H1 (cell line): Measurements from ENCODE around the gene NGEF. TPM values are rescaled to one million over a fixed set of nuclear protein-coding genes. Genes with fewer than 3 reads are reported as not detected.

Source experiments
- CTCF ChIA-PET: fragments of 300-600 bp; sonication (Branson Sonifier 250); formaldehyde crosslinking; loops from one replicate; lab custom pipeline; 2021; ENCODE audit not compliant: partially characterized antibody; lab: Charles Lee
- POLR2A ChIA-PET: fragments of 300-600 bp; sonication (Branson Sonifier 250); formaldehyde crosslinking; loops from one replicate; lab custom pipeline; 2021; ENCODE audit warnings: inconsistent platforms; ENCODE audit not compliant: partially characterized antibody; lab: Charles Lee
- DNase-seq, 2 experiments: peaks; one replicate each; pipeline versions ENCODE4 v3.0.0 to v3.0.0-alpha.2; 2010 to 2022; ENCODE audit warnings: low spot score in 2 of 2, low read depth in 1 of 2, mixed read lengths in 1 of 2
- FAIRE-seq: peaks from 2 replicates; lab custom pipeline; 2011; peaks lifted over from hg19 to GRCh38; lab: Jason Lieb, UNC
- H2AFZ ChIP-seq: 2 replicates; pipeline ENCODE4 v1.8.1; 2012; ENCODE audit warnings: low read length, inconsistent platforms
- H2AK5ac ChIP-seq: 2 replicates; pipeline ENCODE4 v1.6.1; 2013; ENCODE audit warnings: low read depth, low read length
- H2BK120ac ChIP-seq: replicated peaks from 2 replicates; pipeline ENCODE3; 2013; ENCODE audit warnings: low read depth, low read length, inconsistent platforms
- H2BK12ac ChIP-seq: 2 replicates; pipeline ENCODE4 v1.6.1; 2013; ENCODE audit warnings: low read depth, low read length
- H2BK15ac ChIP-seq: 2 replicates; pipeline ENCODE4 v1.6.1; 2013; ENCODE audit warnings: low read length
- H2BK20ac ChIP-seq: 2 replicates; pipeline ENCODE4 v1.6.1; 2013; ENCODE audit warnings: low read length
- H2BK5ac ChIP-seq: 2 replicates; pipeline ENCODE4 v1.6.1; 2013; ENCODE audit warnings: low read depth, low read length
- H3K14ac ChIP-seq: 2 replicates; pipeline ENCODE4 v1.6.1; 2013; ENCODE audit warnings: inconsistent platforms; ENCODE audit not compliant: insufficient read length
- H3K18ac ChIP-seq: 2 replicates; pipeline ENCODE4 v1.6.1; 2013; ENCODE audit warnings: low read length; ENCODE audit errors: extremely low read depth
- H3K23ac ChIP-seq: 2 replicates; pipeline ENCODE4 v1.6.1; 2013; ENCODE audit warnings: inconsistent platforms; ENCODE audit not compliant: insufficient read length
- H3K23me2 ChIP-seq: 2 replicates; pipeline ENCODE4 v1.6.1; 2013; ENCODE audit warnings: low read depth, low read length
- H3K27ac ChIP-seq: 2 replicates; pipeline ENCODE4 v1.6.1; 2011; ENCODE audit warnings: low read depth, low read length, inconsistent platforms
- H3K27me3 ChIP-seq, 4 experiments: replicated peaks in 1 of 4; 1 replicate in 1 of 4; 2 replicates in 3 of 4; pipeline versions ENCODE4 v1.6.1 to v1.8.1; 2011 to 2013; ENCODE audit warnings: low read length in 3 of 4, mild to moderate bottlenecking in 3 of 4, inconsistent platforms in 2 of 4, mixed read lengths in 2 of 4, moderate library complexity in 1 of 4; ENCODE audit not compliant: control insufficient read depth in 3 of 4, insufficient read depth in 3 of 4; ENCODE audit errors: extremely low read depth in 1 of 4
- H3K36me3 ChIP-seq, 4 experiments: 2 replicates each; pipeline versions ENCODE4 v1.6.1 to v1.8.1; 2011 to 2013; ENCODE audit warnings: mild to moderate bottlenecking in 4 of 4, low read length in 3 of 4, moderate library complexity in 2 of 4, control low read depth in 1 of 4, inconsistent platforms in 1 of 4; ENCODE audit not compliant: insufficient read depth in 4 of 4, control insufficient read depth in 2 of 4
- H3K4ac ChIP-seq: replicated peaks from 2 replicates; pipeline ENCODE3; 2013; ENCODE audit warnings: low read length, low read depth, mixed read lengths, inconsistent platforms; ENCODE audit not compliant: insufficient read length
- H3K4me1 ChIP-seq, 4 experiments: replicated peaks in 1 of 4; 1 replicate in 1 of 4; 2 replicates in 3 of 4; pipeline versions ENCODE4 v1.6.1 to v1.8.1; 2011 to 2013; ENCODE audit warnings: low read length in 3 of 4, inconsistent platforms in 2 of 4, mixed read lengths in 1 of 4; ENCODE audit not compliant: insufficient read depth in 4 of 4, control insufficient read depth in 3 of 4
- H3K4me2 ChIP-seq, 2 experiments: 2 replicates each; pipeline versions ENCODE4 v1.6.1 to v1.8.1; 2011 to 2013; ENCODE audit warnings: low read depth in 2 of 2, low read length in 2 of 2, control low read depth in 1 of 2, inconsistent platforms in 1 of 2, mild to moderate bottlenecking in 1 of 2; ENCODE audit not compliant: insufficient read depth in 1 of 2
- H3K4me3 ChIP-seq, 4 experiments: fragments of 200-600, 300-600 bp in 1 of 4; sonication (generic), shearing (Covaris generic), sonication (Bioruptor Twin) in 1 of 4; 2 replicates each; pipeline versions ENCODE4 v1.5.1 to v1.8.1; 2011 to 2016; ENCODE audit warnings: low read length in 4 of 4, low read depth in 3 of 4, control low read depth in 2 of 4, inconsistent platforms in 2 of 4, mild to moderate bottlenecking in 2 of 4, mixed read lengths in 1 of 4, moderate library complexity in 1 of 4; ENCODE audit not compliant: insufficient read depth in 2 of 4; ENCODE audit errors: extremely low read depth in 1 of 4
- H3K56ac ChIP-seq: replicated peaks from 2 replicates; pipeline ENCODE3; 2013; ENCODE audit warnings: low read depth, mild to moderate bottlenecking, mixed read lengths, low read length, inconsistent platforms; ENCODE audit not compliant: insufficient read length
- H3K79me1 ChIP-seq: 2 replicates; pipeline ENCODE4 v1.6.1; 2013; ENCODE audit warnings: low read depth, low read length, control low read depth
- H3K79me2 ChIP-seq, 2 experiments: 2 replicates each; pipeline versions ENCODE4 v1.6.1 to v1.8.1; 2012 to 2013; ENCODE audit warnings: low read length in 2 of 2, mild to moderate bottlenecking in 2 of 2, inconsistent platforms in 1 of 2; ENCODE audit not compliant: insufficient read depth in 2 of 2, control insufficient read depth in 1 of 2
- H3K9ac ChIP-seq, 4 experiments: replicated peaks in 1 of 4; 1 replicate in 1 of 4; 2 replicates in 3 of 4; pipeline versions ENCODE4 v1.6.1 to v1.8.1; 2011 to 2013; ENCODE audit warnings: low read depth in 3 of 4, low read length in 3 of 4, control low read depth in 2 of 4, mild to moderate bottlenecking in 2 of 4, moderate library complexity in 2 of 4, inconsistent platforms in 1 of 4; ENCODE audit errors: extremely low read depth in 1 of 4
- H3K9me3 ChIP-seq, 2 experiments: 2 replicates each; pipeline versions ENCODE4 v1.6.1 to v1.8.1; 2012 to 2013; ENCODE audit warnings: mild to moderate bottlenecking in 2 of 2, moderate library complexity in 2 of 2, control low read depth in 1 of 2, inconsistent platforms in 1 of 2, low read depth in 1 of 2, low read length in 1 of 2, mixed read lengths in 1 of 2; ENCODE audit not compliant: insufficient read depth in 2 of 2
- H4K20me1 ChIP-seq, 2 experiments: replicated peaks in 1 of 2; 2 replicates each; pipeline versions ENCODE3 to v1.8.1; 2011 to 2013; ENCODE audit warnings: inconsistent platforms in 2 of 2, low read length in 2 of 2, mild to moderate bottlenecking in 1 of 2; ENCODE audit not compliant: insufficient read depth in 2 of 2, control insufficient read depth in 1 of 2
- H4K5ac ChIP-seq: 2 replicates; pipeline ENCODE4 v1.6.1; 2013; ENCODE audit warnings: low read length, low read depth, mixed read lengths, inconsistent platforms; ENCODE audit not compliant: insufficient read length
- H4K8ac ChIP-seq: 2 replicates; pipeline ENCODE4 v1.8.0; 2013; ENCODE audit warnings: mild to moderate bottlenecking, moderate library complexity, low read length, inconsistent platforms; ENCODE audit not compliant: insufficient read depth; ENCODE audit errors: extremely low read depth
- H4K91ac ChIP-seq: replicated peaks from 2 replicates; pipeline ENCODE3; 2013; ENCODE audit warnings: low read length, mixed read lengths, inconsistent platforms; ENCODE audit not compliant: insufficient read length
- BRCA1 ChIP-seq: IDR thresholded peaks from 2 replicates; pipeline ENCODE4 v1.6.1; 2012; ENCODE audit warnings: low read depth, low read length, improper control_type of control experiment
- CHD2 ChIP-seq: IDR thresholded peaks from 2 replicates; pipeline ENCODE4 v1.6.1; 2012; ENCODE audit warnings: low read length, improper control_type of control experiment
- EGR1 ChIP-seq: IDR thresholded peaks from 2 replicates; pipeline ENCODE4 v1.6.1; 2011; ENCODE audit warnings: low read depth, low read length, borderline replicate concordance
- JUN ChIP-seq: IDR thresholded peaks from 2 replicates; pipeline ENCODE4 v1.6.1; 2011; ENCODE audit warnings: low read depth, mild to moderate bottlenecking, improper control_type of control experiment, low read length
- MAFK ChIP-seq: IDR thresholded peaks from 2 replicates; pipeline ENCODE4 v1.6.1; 2012; ENCODE audit warnings: low read depth, mild to moderate bottlenecking, improper control_type of control experiment, low read length
- MAX ChIP-seq: IDR thresholded peaks from 2 replicates; pipeline ENCODE4 v1.6.1; 2012; ENCODE audit warnings: inconsistent platforms
- PHF8 ChIP-seq: fragments of 200-600 bp; sonication (generic); conservative IDR thresholded peaks from 2 replicates; pipeline ENCODE4 v1.7.1; 2012; ENCODE audit warnings: low read depth, mild to moderate bottlenecking, inconsistent platforms, low read length, moderate library complexity
- POLR2AphosphoS5 ChIP-seq: IDR thresholded peaks from 2 replicates; pipeline ENCODE4 v1.6.1; 2011; ENCODE audit warnings: low read depth, low read length
- RXRA ChIP-seq: IDR thresholded peaks from 2 replicates; pipeline ENCODE4 v1.6.1; 2011; ENCODE audit warnings: low read depth, mild to moderate bottlenecking, low read length, moderate library complexity; ENCODE audit not compliant: insufficient read depth
- SP4 ChIP-seq: IDR thresholded peaks from 2 replicates; pipeline ENCODE4 v1.6.1; 2012; ENCODE audit warnings: low read length, inconsistent platforms
- TAF7 ChIP-seq: optimal IDR thresholded peaks from 2 replicates; pipeline ENCODE3; 2011; ENCODE audit warnings: low read depth, mild to moderate bottlenecking, inconsistent platforms, low read length, moderate library complexity, borderline replicate concordance
- USF2 ChIP-seq: IDR thresholded peaks from 2 replicates; pipeline ENCODE4 v1.6.1; 2011; ENCODE audit warnings: low read length, improper control_type of control experiment
- ZNF274 ChIP-seq: IDR thresholded peaks from 2 replicates; pipeline ENCODE4 v1.7.0; 2012; ENCODE audit warnings: low read length, borderline replicate concordance; ENCODE audit errors: extremely low read depth
- WGBS, 2 experiments: shearing (Covaris generic) in 1 of 2; methylation state at CpG; one replicate each; pipeline versions ENCODE4 v1.1.6 to v1.1.7; 2013 to 2015; ENCODE audit warnings: low lambda C conversion rate in 2 of 2, mixed read lengths in 2 of 2, inconsistent platforms in 1 of 2, low coverage in 1 of 2, missing lambda C conversion rate in 1 of 2; ENCODE audit not compliant: insufficient replicate concordance in 2 of 2, insufficient coverage in 1 of 2, insufficient read length in 1 of 2; ENCODE audit errors: extremely low coverage in 1 of 2, missing lambda C conversion rate in 1 of 2; 5-methylcytosine and 5-hydroxymethylcytosine counted together
- polyA plus RNA-seq, 7 experiments: library from polyadenylated mRNA; depleted of rRNA in 3 of 7; stranded (reverse) in 5 of 7; unstranded in 2 of 7; fragments of >200 nt in 5 of 7; fragments of 200-250 nt in 2 of 7; gene quantifications; 1 replicate in 5 of 7; 2 replicates in 1 of 7; 4 replicates in 1 of 7; pipeline versions ENCODE4 v1.2.1 to v1.2.3, GENCODE V29; 2011 to 2013; ENCODE audit warnings: missing spikeins in 2 of 7, mixed read lengths in 2 of 7
- total RNA-seq: library from RNA; stranded (reverse); fragmentation: NEBNext Ultra II Directional; extraction: Animal tissue kit (Norgen Biotek cat#: 25700); gene quantifications from 2 replicates; pipeline ENCODE4 v1.2.1, GENCODE V29; 2021

Gene NGEF
- total and polyA plus RNA-seq, 2 of the 8 experiments (the other 6 are each of a cell fraction or from before 2014, with no cell fraction given), result 2.7 to 3.2 TPM

- CTCF ChIA-PET, result interaction anchor here (0.6 to 3.7 kb wide), 9 partner anchors 8 to 419 kb away, joined by 3 to 12 read pairs (median 3); no protein-coding TSS in a partner anchor
- TF ChIP-seq PHF8 (no peak), MAFK (no peak), SP4 (no peak), POLR2AphosphoS5 (no peak), RXRA (no peak), TAF7 (no peak), BRCA1 (no peak), CHD2 (no peak), EGR1 (no peak), JUN (no peak), ZNF274 (no peak), USF2 (no peak), MAX (no peak)
Observed at GRCh38 chr2:232882505-232883115, 130.4 kb downstream of the NGEF start.

More at GRCh38 chr2:232882505-232883115, 130.4 kb downstream of the NGEF start:
- Histone ChIP-seq H2AK5ac (no peak overlapping the region), H4K20me1 (peaks cover 0 to 5% of the 10 kb centered on the region in 2 experiments), H3K79me1 (no peaks in the 10 kb centered on the region), H2BK5ac (no peak overlapping the region), H3K27me3 (peaks cover 0 to 4% (median 2%) of the 10 kb centered on the region in 4 experiments; a peak in 5 of 7 replicates), H2BK120ac (no peak overlapping the region), H3K56ac (no peak overlapping the region), H3K23me2 (peaks cover 2% of the 10 kb centered on the region; the same call in 1 of the 2 replicates), H3K23ac (no peak overlapping the region), H3K4me3 (no peak overlapping the region), H2AFZ (no peak overlapping the region), H3K9ac (no peak overlapping the region), H3K27ac (no peak overlapping the region), H4K5ac (no peak overlapping the region), H3K18ac (no peak overlapping the region), H3K14ac (no peak overlapping the region), H2BK20ac (no peak overlapping the region), H3K4me1 (no peaks in the 10 kb centered on the region), H4K91ac (no peak overlapping the region), H3K4ac (no peak overlapping the region), H3K9me3 (no peaks in the 10 kb centered on the region), H3K79me2 (no peaks in the 10 kb centered on the region), H2BK15ac (no peak overlapping the region), H4K8ac (no peak overlapping the region), H2BK12ac (no peak overlapping the region), H3K4me2 (no peak overlapping the region), H3K36me3 (no peaks in the 10 kb centered on the region; a peak in 1 of 8 replicates)
- DNase-seq, result no peak
- WGBS, 2 experiments, result 91% methylated on average over 20 of the region's 20 CpGs; no CpG with 5 or more reads in 1 of the 2 experiments
- no peak for FAIRE-seq
- POLR2A ChIA-PET, result interaction anchor here (1.1 kb wide), 1 partner anchor 14 kb away, joined by 3 read pairs; no protein-coding TSS in a partner anchor
